Erythroblast (primary cell): ENCODE results near the gene ATP1A3.

Source experiments
- GATA1 ChIP-seq: IDR thresholded peaks from 2 replicates; pipeline ENCODE4 v1.6.1; 2011; ENCODE audit warnings: low read depth, mild to moderate bottlenecking, control low read depth, low read length, moderate library complexity
- POLR2A ChIP-seq: IDR thresholded peaks from 2 replicates; pipeline ENCODE4 v1.6.1; 2011; ENCODE audit warnings: mild to moderate bottlenecking, low read length

GRCh38 chr19:42018503-42019193 lies 24.6 kb upstream of the ATP1A3 start:
- TF ChIP-seq POLR2A (no peak), GATA1 (no peak)
